Thyroid gland (tissue), 4 donors: ENCODE results near the gene EXOC3L2. TPM values are rescaled to one million over a fixed set of nuclear protein-coding genes. Genes with fewer than 3 reads are reported as not detected.

Experiments used
- DNase-seq, 2 donors: peaks; one replicate each; pipeline ENCODE4 v3.0.0-alpha.2; 2019
- H3K27ac ChIP-seq, 3 donors: fragments of 200-600 bp; sonication (generic); 1 replicate in 2 of 3; 2 replicates in 1 of 3; pipeline ENCODE4 v1.5.1; 2016 to 2019; ENCODE audit warnings: mild to moderate bottlenecking in 1 of 3, moderate library complexity in 1 of 3
- H3K27me3 ChIP-seq: fragments of 200-600 bp; sonication (generic); one replicate; pipeline ENCODE4 v1.5.1; 2019
- H3K36me3 ChIP-seq, 2 donors: fragments of 200-600 bp; sonication (generic); one replicate each; pipeline ENCODE4 v1.5.1; 2016 to 2019
- H3K4me1 ChIP-seq, 2 donors: fragments of 200-600 bp; sonication (generic); one replicate each; pipeline ENCODE4 v1.5.1; 2017 to 2019
- H3K4me3 ChIP-seq, 3 donors: fragments of 200-600 bp; sonication (generic); replicated peaks in 1 of 3; 1 replicate in 2 of 3; 2 replicates in 1 of 3; pipeline ENCODE4 v1.5.1; 2016; ENCODE audit warnings: mild to moderate bottlenecking in 1 of 3
- H3K9me3 ChIP-seq: fragments of 200-600 bp; sonication (generic); one replicate; pipeline ENCODE4 v1.5.1; 2017
- POLR2A ChIP-seq, 2 donors: fragments of 450-650 bp; IDR thresholded peaks; one replicate each; pipeline ENCODE4 v1.6.1; 2017; ENCODE audit warnings: antibody characterized with exemption in 2 of 2, mild to moderate bottlenecking in 2 of 2, moderate library complexity in 1 of 2
- WGBS, 2 donors: methylation state at CpG; one replicate each; pipeline ENCODE4 v1.1.5; 2017; 5-methylcytosine and 5-hydroxymethylcytosine counted together
- intact Hi-C: fragments of 100-400 bp; cut with DNase I; formaldehyde crosslinking; loops from one replicate; pipeline ENCODE4 v1.15.1; 2023
- total RNA-seq, 4 donors: library from RNA; depleted of rRNA; stranded (reverse); fragments of >200 nt; gene quantifications; one replicate each; pipeline ENCODE4 v1.2.3, GENCODE V29; 2016
- TF ChIP-seq, protein P1 (sequence below), 6 experiments: fragments of 200-600 bp in 3 of 6; fragments of 450-650 bp in 3 of 6; sonication (generic) in 3 of 6; IDR thresholded peaks; one replicate each; pipeline ENCODE4 v1.5.1; 2016 to 2019; ENCODE audit warnings: antibody characterized with exemption in 6 of 6, mild to moderate bottlenecking in 2 of 6, inconsistent platforms in 1 of 6, moderate library complexity in 1 of 6

Gene EXOC3L2
- total RNA-seq, 4 donors from 2014 or later: 2.1 to 17.2 (median 11.4) TPM

DNA sequence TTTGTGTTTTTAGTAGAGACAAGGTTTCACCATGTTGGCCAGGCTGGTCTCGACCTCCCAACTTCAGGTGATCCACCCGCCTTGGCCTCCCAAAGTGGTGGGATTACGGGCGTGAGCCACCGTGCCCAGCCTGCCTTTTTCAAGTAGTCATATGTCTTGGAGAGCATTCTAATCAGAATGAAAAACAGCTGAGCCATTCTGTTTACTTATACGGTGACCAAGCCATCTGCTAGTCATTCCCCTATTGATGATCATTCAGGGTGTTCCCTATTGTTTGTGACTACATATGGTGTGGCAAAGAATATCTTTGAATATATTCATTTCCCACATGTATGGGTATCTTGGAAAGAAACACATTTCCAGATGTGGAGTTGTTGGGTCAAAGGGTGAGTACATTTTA lies 49.4 kb downstream of the EXOC3L2 start:
- Histone ChIP-seq H3K27ac (no peak overlapping the region), H3K4me1 (no peaks in the 10 kb centered on the region), H3K27me3 (no peaks in the 10 kb centered on the region), H3K36me3 (no peaks in the 10 kb centered on the region), H3K9me3 (no peaks in the 10 kb centered on the region), H3K4me3 (no peak overlapping the region)
- intact Hi-C loops: no loop called here
- TF ChIP-seq POLR2A (IDR thresholded peaks at IDR 0.05): no peak
- TF ChIP-seq, protein P1, sequence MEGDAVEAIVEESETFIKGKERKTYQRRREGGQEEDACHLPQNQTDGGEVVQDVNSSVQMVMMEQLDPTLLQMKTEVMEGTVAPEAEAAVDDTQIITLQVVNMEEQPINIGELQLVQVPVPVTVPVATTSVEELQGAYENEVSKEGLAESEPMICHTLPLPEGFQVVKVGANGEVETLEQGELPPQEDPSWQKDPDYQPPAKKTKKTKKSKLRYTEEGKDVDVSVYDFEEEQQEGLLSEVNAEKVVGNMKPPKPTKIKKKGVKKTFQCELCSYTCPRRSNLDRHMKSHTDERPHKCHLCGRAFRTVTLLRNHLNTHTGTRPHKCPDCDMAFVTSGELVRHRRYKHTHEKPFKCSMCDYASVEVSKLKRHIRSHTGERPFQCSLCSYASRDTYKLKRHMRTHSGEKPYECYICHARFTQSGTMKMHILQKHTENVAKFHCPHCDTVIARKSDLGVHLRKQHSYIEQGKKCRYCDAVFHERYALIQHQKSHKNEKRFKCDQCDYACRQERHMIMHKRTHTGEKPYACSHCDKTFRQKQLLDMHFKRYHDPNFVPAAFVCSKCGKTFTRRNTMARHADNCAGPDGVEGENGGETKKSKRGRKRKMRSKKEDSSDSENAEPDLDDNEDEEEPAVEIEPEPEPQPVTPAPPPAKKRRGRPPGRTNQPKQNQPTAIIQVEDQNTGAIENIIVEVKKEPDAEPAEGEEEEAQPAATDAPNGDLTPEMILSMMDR (IDR thresholded peaks at IDR 0.05): no peak
- 82 to 93% methylated on average over 6 of the region's 6 CpGs for WGBS, 2 donors
- no peak for DNase-seq

DNA sequence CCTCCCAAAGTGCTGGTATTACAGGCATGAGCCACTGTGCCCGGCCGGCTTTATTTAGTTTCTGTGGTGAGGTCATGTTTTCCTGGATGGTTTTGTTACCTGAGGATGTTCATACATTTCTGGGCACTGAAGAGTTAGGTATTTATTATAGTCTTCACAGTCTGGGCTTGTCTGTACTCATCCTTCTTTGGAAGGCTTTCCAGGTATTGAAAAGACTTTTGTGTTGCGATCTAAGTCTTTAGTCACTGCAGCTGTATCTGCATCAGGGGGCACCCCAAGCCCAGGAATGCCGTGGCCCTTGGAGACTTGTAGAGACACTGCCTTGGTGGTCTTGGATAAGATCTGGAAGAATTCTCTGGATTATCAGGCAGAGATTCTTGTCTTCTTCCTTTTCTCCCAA lies 53.8 kb downstream of the EXOC3L2 start:
- WGBS, 2 donors: 94 to 95% methylated on average over 4 of the region's 4 CpGs
- intact Hi-C loops: no loop called here
- DNase-seq: no peak

DNA sequence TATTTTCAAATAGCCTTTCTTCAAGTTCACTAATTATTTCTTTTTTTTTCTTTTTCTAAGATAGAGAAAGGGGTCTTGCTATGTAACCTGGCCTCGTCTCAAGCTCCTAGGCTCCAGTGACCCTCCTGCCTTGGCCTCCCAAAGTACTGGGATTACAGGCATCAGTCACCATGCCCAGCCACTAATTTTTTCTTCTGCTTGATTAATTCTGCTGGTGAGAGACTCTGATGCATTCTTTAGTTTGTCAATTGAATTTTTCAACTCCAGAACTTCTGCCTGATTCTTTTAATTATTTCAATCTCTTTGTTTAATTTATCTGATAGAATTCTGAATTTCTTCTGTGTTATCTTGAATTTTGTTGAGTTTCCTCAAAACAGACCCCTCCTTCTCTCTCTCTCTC lies 55.2 kb downstream of the EXOC3L2 start:
- 94 to 98% methylated on average over 1 of the region's 1 CpG for WGBS, 2 donors
- Histone ChIP-seq H3K4me1 (no peaks in the 10 kb centered on the region), H3K27ac (no peak overlapping the region), H3K4me3 (no peak overlapping the region), H3K9me3 (no peaks in the 10 kb centered on the region), H3K27me3 (no peaks in the 10 kb centered on the region), H3K36me3 (no peaks in the 10 kb centered on the region)
- no peak for TF ChIP-seq POLR2A (IDR thresholded peaks at IDR 0.05)
- TF ChIP-seq, protein P1 (IDR thresholded peaks at IDR 0.05): no peak
- intact Hi-C loops: no loop called here
- DNase-seq: no peak

More for the DNA sequence above, 53.8 kb downstream of the EXOC3L2 start:
- H3K4me1 ChIP-seq: no peaks in the 10 kb centered on the region
- TF ChIP-seq POLR2A (IDR thresholded peaks at IDR 0.05): no peak
- TF ChIP-seq, protein P1 (IDR thresholded peaks at IDR 0.05): no peak
- no peaks in the 10 kb centered on the region for H3K9me3 ChIP-seq
- H3K4me3 ChIP-seq: no peak overlapping the region
- H3K36me3 ChIP-seq: no peaks in the 10 kb centered on the region
- H3K27ac ChIP-seq: no peak overlapping the region
- H3K27me3 ChIP-seq: no peaks in the 10 kb centered on the region

DNA sequence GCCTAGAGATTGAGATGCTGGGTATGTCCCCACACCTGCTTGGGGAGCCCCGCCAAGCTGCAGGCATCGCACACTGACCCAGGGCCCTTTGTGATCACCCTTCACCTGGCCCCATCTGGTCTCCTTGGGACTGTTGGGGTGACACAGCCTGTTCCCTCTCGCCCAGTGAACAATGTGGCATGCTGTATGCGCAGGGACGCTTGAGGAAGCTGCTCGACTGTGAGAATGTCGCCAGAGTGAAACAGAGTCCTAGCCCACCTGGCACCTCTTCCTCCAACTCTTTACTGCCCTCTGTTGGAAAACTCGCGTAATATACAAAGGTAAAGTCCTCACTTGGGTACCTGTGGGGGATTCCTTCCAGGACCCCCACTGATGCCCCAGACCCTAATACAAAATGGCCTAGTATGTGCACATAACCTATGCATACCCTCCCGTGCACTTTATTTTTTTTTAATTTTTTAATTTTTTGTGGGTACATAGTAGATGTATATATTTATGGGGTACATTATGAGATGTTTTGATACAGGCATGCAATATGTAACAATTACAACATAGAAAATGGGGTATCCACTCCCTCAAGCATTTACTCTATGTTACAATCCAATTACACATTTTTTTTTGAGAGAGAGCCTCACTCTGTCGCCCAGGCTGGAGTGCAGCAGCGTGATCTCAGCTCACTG lies 57.6 kb downstream of the EXOC3L2 start:
- no peaks in the 10 kb centered on the region for H3K4me1 ChIP-seq
- no peak overlapping the region for H3K27ac ChIP-seq
- no peak overlapping the region for H3K4me3 ChIP-seq
- H3K36me3 ChIP-seq: no peaks in the 10 kb centered on the region
- DNase-seq: peak; percentile 31 to 34
- WGBS, 2 donors: 26 to 40% methylated on average over 11 to 12 of the region's 12 CpGs
- H3K9me3 ChIP-seq: no peaks in the 10 kb centered on the region
- TF ChIP-seq, protein P1 (IDR thresholded peaks at IDR 0.05): peak; percentile 44 to 72 (median 50)
- TF ChIP-seq POLR2A (IDR thresholded peaks at IDR 0.05): no peak
- intact Hi-C loops: no loop called here
- no peaks in the 10 kb centered on the region for H3K27me3 ChIP-seq

DNA sequence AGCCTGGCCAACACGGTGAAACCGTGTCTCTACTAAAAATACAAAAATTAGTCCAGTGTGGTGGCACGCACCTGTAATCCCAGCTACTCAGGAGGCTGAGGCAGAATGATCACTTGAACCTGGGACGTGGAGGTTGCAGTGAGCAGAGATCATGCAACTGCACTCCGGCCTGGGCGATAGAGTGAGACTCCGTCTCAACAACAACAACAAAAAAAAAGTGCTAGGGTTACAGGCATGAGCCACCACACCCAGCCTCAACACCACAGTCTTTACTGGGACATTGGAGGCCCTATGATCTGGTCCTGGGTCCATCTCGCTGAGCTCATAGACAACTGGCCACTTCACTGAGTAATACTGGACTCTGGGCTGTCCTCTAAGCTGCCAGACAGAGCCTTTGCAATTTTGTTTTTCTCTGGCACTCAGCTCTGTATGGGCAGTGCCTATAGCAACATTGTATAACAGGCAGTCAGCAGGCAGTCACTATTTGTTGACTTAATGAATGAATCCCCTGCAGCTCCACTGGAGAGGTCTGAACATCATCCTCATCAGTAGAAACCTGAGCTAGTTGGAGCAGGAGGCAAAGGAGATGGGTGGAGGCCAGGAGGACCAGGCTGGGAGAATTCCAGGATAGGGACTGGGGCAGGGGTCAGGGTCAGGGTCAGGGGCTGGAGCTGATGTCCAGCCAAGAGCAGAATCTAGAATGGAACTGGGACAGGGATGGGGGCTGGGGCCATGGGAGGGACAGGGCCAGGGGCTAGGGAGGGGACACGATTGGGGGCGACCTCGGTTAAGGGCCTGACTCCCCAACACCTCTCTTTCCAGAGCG lies 58.5 kb downstream of the EXOC3L2 start:
- Histone ChIP-seq H3K4me1 (no peaks in the 10 kb centered on the region), H3K9me3 (no peaks in the 10 kb centered on the region), H3K27me3 (no peaks in the 10 kb centered on the region), H3K36me3 (no peaks in the 10 kb centered on the region), H3K27ac (no peak overlapping the region), H3K4me3 (no peak overlapping the region)
- 83 to 92% methylated on average over 12 of the region's 12 CpGs for WGBS, 2 donors
- TF ChIP-seq POLR2A (IDR thresholded peaks at IDR 0.05): no peak
- TF ChIP-seq, protein P1 (IDR thresholded peaks at IDR 0.05): no peak
- no peak for DNase-seq
- intact Hi-C loops: no loop called here
